ENCODE measurements around the gene IL1RAPL2. TPM values are rescaled to one million over a fixed set of nuclear protein-coding genes. Genes with fewer than 3 reads are reported as not detected.

Gene IL1RAPL2
- total RNA-seq, 4 donors from 2014 or later, result not detected

DNA sequence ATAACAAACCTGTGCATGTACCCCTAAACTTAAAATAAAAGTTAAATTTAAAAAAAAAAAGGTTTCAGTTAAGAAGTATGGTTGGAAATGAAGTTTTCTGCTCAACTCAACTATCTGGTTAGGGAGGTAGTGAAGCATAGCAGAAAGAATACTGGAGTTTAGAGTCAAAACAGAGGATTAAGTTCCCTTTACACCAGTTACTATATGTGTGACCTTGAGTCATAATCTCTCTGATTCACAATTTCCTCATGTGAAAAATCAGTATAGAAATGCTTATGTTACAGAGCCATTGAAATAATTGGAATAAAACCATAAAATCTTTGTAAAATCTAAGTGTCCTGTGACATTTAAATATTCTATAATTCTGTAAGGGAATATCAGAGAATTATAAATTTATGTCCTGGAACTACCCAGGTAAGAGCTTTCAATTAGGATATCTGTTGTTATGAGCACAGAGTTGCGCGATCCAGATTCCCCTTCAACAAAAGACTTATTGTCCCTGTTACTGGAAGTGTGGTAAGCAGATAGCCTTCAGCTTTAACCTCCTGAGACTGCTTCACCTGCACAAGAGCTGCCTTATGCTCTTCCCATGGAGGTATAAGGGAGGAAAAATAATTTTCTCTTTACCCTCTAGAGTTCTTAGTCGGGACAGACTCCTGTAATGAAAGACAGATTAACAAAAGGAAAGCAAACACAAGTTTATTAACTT lies 1052.5 kb downstream of the IL1RAPL2 start:
- H3K27ac ChIP-seq, result no peak overlapping the region
- no peak for TF ChIP-seq POLR2A (IDR thresholded peaks at IDR 0.05)
- no peak for TF ChIP-seq CTCF (IDR thresholded peaks at IDR 0.05)
- no peak for DNase-seq

GRCh38 chrX:105634180-105634579 lies 1068.2 kb downstream of the IL1RAPL2 start:
- Histone ChIP-seq H3K27ac (no peak overlapping the region), H3K9me3 (no peaks in the 10 kb centered on the region), H3K4me3 (no peak overlapping the region), H3K27me3 (no peaks in the 10 kb centered on the region), H3K4me1 (no peaks in the 10 kb centered on the region), H3K36me3 (no peaks in the 10 kb centered on the region)
- DNase-seq, result no peak
- no peak for TF ChIP-seq POLR2A (IDR thresholded peaks at IDR 0.05)
- no peak for TF ChIP-seq CTCF (IDR thresholded peaks at IDR 0.05)

More for the DNA sequence above, 1052.5 kb downstream of the IL1RAPL2 start:
- no peak overlapping the region for H3K4me3 ChIP-seq
- H3K4me1 ChIP-seq, result no peaks in the 10 kb centered on the region
- H3K27me3 ChIP-seq, result no peaks in the 10 kb centered on the region
- H3K36me3 ChIP-seq, result no peaks in the 10 kb centered on the region
- H3K9me3 ChIP-seq, result no peaks in the 10 kb centered on the region

GRCh38 chrX:105635794-105636193 lies 1069.8 kb downstream of the IL1RAPL2 start:
- H3K4me1 ChIP-seq, result no peaks in the 10 kb centered on the region
- H3K9me3 ChIP-seq, result no peaks in the 10 kb centered on the region
- H3K36me3 ChIP-seq, result no peaks in the 10 kb centered on the region
- no peak for DNase-seq
- H3K4me3 ChIP-seq, result no peak overlapping the region
- no peaks in the 10 kb centered on the region for H3K27me3 ChIP-seq
- no peak overlapping the region for H3K27ac ChIP-seq
- TF ChIP-seq CTCF (IDR thresholded peaks at IDR 0.05), result no peak
- no peak for TF ChIP-seq POLR2A (IDR thresholded peaks at IDR 0.05)

DNA sequence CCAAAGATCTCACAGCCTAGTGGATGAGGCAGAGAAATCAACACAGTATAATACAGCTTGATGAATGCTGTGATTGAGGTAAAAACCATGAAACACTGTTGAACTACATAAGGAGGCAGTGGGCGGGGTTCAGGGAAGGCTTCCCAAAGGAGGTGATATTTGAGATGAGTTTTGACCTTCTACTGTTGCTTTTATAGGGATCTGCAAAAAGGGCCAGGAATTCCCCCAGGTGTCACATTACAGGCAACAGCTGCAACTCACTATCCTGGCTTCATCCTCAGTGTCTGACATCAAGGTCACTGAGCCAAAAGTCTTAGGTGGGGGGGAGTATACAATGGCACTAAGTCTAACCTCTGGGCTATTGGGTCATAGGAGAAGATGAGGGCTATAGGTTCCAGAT lies 1070.7 kb downstream of the IL1RAPL2 start:
- DNase-seq, result no peak
- Histone ChIP-seq H3K36me3 (no peaks in the 10 kb centered on the region), H3K4me3 (no peak overlapping the region), H3K9me3 (no peaks in the 10 kb centered on the region), H3K4me1 (no peaks in the 10 kb centered on the region), H3K27me3 (no peaks in the 10 kb centered on the region), H3K27ac (no peak overlapping the region)
- TF ChIP-seq CTCF (IDR thresholded peaks at IDR 0.05), result no peak
- TF ChIP-seq POLR2A (IDR thresholded peaks at IDR 0.05), result no peak

DNA sequence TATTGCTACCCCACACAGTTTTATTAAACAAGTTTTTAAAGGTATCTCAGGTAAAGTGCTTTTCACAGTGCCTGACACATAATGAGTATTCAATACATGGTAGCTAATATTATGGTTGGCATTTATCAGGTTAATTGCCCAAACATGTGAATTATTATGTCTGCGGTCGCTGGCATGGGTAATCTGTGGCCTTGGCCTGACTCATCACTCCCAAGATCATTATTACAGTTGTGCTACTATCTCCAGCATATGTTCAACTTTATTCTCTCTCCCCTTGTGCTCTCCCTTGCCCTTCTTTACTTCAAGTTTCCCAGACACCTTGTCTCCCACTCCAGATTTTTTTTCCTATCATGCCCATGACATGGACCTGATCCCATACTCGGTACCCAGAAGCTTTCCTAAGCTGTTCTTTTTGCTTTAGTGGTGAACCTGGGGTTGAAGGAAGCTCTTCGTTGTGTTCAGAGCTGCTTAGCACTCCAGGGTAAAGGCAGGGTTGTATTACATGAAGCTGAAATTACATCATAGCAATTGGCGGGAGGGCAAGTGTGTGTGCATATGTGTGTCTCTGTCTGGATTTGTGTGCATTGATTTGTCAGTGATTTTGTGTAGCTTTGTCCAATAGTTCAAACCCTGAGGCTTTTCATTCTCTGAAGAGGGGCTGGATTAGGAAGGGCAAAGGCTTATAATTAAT lies 1079.8 kb downstream of the IL1RAPL2 start:
- H3K4me1 ChIP-seq, result no peaks in the 10 kb centered on the region
- H3K27me3 ChIP-seq, result no peaks in the 10 kb centered on the region
- no peak overlapping the region for H3K27ac ChIP-seq
- no peaks in the 10 kb centered on the region for H3K9me3 ChIP-seq
- DNase-seq, result no peak
- no peaks in the 10 kb centered on the region for H3K36me3 ChIP-seq
- TF ChIP-seq CTCF (IDR thresholded peaks at IDR 0.05) (no peak), POLR2A (IDR thresholded peaks at IDR 0.05) (no peak)
- H3K4me3 ChIP-seq, result no peak overlapping the region
